ENCODE results near the gene APAF1.
"Not testable (repeated sequence)": the region's sequence is repeated elsewhere in the genome, so short reads cannot be mapped to it uniquely, and the experiment has no call there.

APAF1 gene

GRCh38 chr12:98644712-98645571 lies at the start of gene APAF1, which contains the start of gene IKBIP:
Gene APAF1, plus strand, starts transcription at chr12:98645290. Its CDS starts 3,070 bp downstream, at chr12:98648360.
Gene IKBIP, minus strand, starts transcription at chr12:98644788. Its CDS starts 87 bp downstream, at chr12:98644701.
- DNase-seq (ENCODE audit: low read depth in 2 of 2), result peak; percentile 95

- not testable (repeated sequence) for DNase-seq (ENCODE audit: low read depth in 2 of 2)
Measured at GRCh38 chr12:98597313-98597712, 47.8 kb upstream of the APAF1 start.

- DNase-seq (ENCODE audit: low read depth in 2 of 2), result no peak
Measured at GRCh38 chr12:98601924-98602323, 43.2 kb upstream of the APAF1 start.

GRCh38 chr12:98606359-98606988 lies 38.6 kb upstream of the APAF1 start:
- no peak for DNase-seq (ENCODE audit: low read depth in 2 of 2)

- no peak for DNase-seq (ENCODE audit: low read depth in 2 of 2)
Measured at GRCh38 chr12:98610596-98610995, 34.5 kb upstream of the APAF1 start.

GRCh38 chr12:98612696-98613334 lies 32.3 kb upstream of the APAF1 start:
- DNase-seq (ENCODE audit: low read depth in 2 of 2), result no peak

GRCh38 chr12:98618952-98619351 lies 26.1 kb upstream of the APAF1 start:
- no peak for DNase-seq (ENCODE audit: low read depth in 2 of 2)

- no peak for DNase-seq (ENCODE audit: low read depth in 2 of 2)
Measured at GRCh38 chr12:98635657-98636323, 9.3 kb upstream of the APAF1 start.

- no peak for DNase-seq (ENCODE audit: low read depth in 2 of 2)
Measured at GRCh38 chr12:98637068-98637467, 8.0 kb upstream of the APAF1 start.

- no peak for DNase-seq (ENCODE audit: low read depth in 2 of 2)
Measured at GRCh38 chr12:98638009-98638408, 7.1 kb upstream of the APAF1 start.

- DNase-seq (ENCODE audit: low read depth in 2 of 2), result no peak
Measured at GRCh38 chr12:98639491-98639890, 5.6 kb upstream of the APAF1 start.

- not testable (repeated sequence) for DNase-seq (ENCODE audit: low read depth in 2 of 2)
Measured at GRCh38 chr12:98642801-98643200, 2.3 kb upstream of the APAF1 start.

GRCh38 chr12:98644433-98644711 lies 718 bp upstream of the APAF1 start:
- DNase-seq (ENCODE audit: low read depth in 2 of 2), result no peak

GRCh38 chr12:98645572-98646067 lies 530 bp downstream of the APAF1 start:
- no peak for DNase-seq (ENCODE audit: low read depth in 2 of 2)

GRCh38 chr12:98646294-98647090 lies 1.4 kb downstream of the APAF1 start:
- no peak for DNase-seq (ENCODE audit: low read depth in 2 of 2)

- DNase-seq (ENCODE audit: low read depth in 2 of 2), result no peak
Measured at GRCh38 chr12:98651328-98651727, 6.2 kb downstream of the APAF1 start.

GRCh38 chr12:98653866-98654493 lies 8.9 kb downstream of the APAF1 start:
- DNase-seq (ENCODE audit: low read depth in 2 of 2), result no peak

GRCh38 chr12:98656289-98657101 lies 11.4 kb downstream of the APAF1 start:
- no peak for DNase-seq (ENCODE audit: low read depth in 2 of 2)

GRCh38 chr12:98660521-98660920 lies 15.4 kb downstream of the APAF1 start:
- no peak for DNase-seq (ENCODE audit: low read depth in 2 of 2)

- DNase-seq (ENCODE audit: low read depth in 2 of 2), result no peak
Measured at GRCh38 chr12:98669751-98670150, 24.7 kb downstream of the APAF1 start.
